A549 (cell line): Measurements from ENCODE around the gene ATP5PB. TPM values are rescaled to one million over a fixed set of nuclear protein-coding genes. Genes with fewer than 3 reads are reported as not detected.

Experiments
- ATAC-seq, 2 experiments: fragments of 200-7000 bp in 1 of 2; fragments of >200 bp in 1 of 2; cut with Nextera tagmentation in 1 of 2; cut with Tn5 transposase in 1 of 2; 3 replicates each; pipeline versions ENCODE4 v1.8.0 to v1.9.1; 2018 to 2020; ENCODE audit warnings: mild to moderate bottlenecking in 1 of 2, moderate library complexity in 1 of 2
- CTCF ChIA-PET: fragments of 300-600 bp; sonication (Branson Sonifier 250); formaldehyde crosslinking; extraction: SDS; loops from one replicate; lab custom pipeline; 2021; ENCODE audit warnings: antibody characterized with exemption, inconsistent platforms; lab: Yijun Ruan, JAX
- POLR2A ChIA-PET: fragments of 350-600 bp; formaldehyde crosslinking; extraction: SDS; loops from one replicate; lab custom pipeline; 2021; ENCODE audit warnings: antibody characterized with exemption, inconsistent platforms; lab: Yijun Ruan, JAX
- DNase-seq, 2 experiments: peaks; one replicate each; pipeline versions ENCODE4 v3.0.0 to v3.0.0-alpha.2; 2011 to 2016; ENCODE audit warnings: low read depth in 1 of 2, low spot score in 1 of 2
- FAIRE-seq: peaks from 2 replicates; lab custom pipeline; 2011; peaks lifted over from hg19 to GRCh38; lab: Jason Lieb, UNC
- H3K27ac ChIP-seq, 2 experiments: fragments of >200 bp; sonication (Bioruptor Twin); formaldehyde crosslinking; 3 replicates each; pipeline ENCODE4 v1.5.1; 2016 to 2017
- H3K4me1 ChIP-seq: fragments of >200 bp; sonication (Bioruptor Twin); formaldehyde crosslinking; 3 replicates; pipeline ENCODE4 v1.6.1; 2016
- H3K4me2 ChIP-seq: fragments of >200 bp; sonication (Bioruptor Twin); formaldehyde crosslinking; 3 replicates; pipeline ENCODE4 v1.6.1; 2016
- H3K4me3 ChIP-seq: fragments of >200 bp; sonication (Bioruptor Twin); formaldehyde crosslinking; 3 replicates; pipeline ENCODE4 v1.5.1; 2016
- H3K9me3 ChIP-seq: fragments of >200 bp; sonication (Bioruptor Twin); formaldehyde crosslinking; 3 replicates; pipeline ENCODE4 v1.6.1; 2016
- BHLHE40 ChIP-seq: IDR thresholded peaks from 2 replicates; pipeline ENCODE4 v1.6.1; 2012; ENCODE audit warnings: low read depth, low read length, inconsistent platforms
- CBX2 ChIP-seq: fragments of 200-600 bp; sonication (generic); IDR thresholded peaks from 2 replicates; pipeline ENCODE4 v1.6.1; 2016; ENCODE audit warnings: low read depth, mild to moderate bottlenecking, borderline replicate concordance
- CHD2 ChIP-seq: fragments of 150-350 bp; IDR thresholded peaks from 2 replicates; pipeline ENCODE4 v1.6.1; 2014; ENCODE audit warnings: low read length; ENCODE audit not compliant: partially characterized antibody
- CHD4 ChIP-seq: fragments of 200-600 bp; sonication (generic); IDR thresholded peaks from 2 replicates; pipeline ENCODE4 v1.6.1; 2016; ENCODE audit warnings: antibody characterized with exemption, mild to moderate bottlenecking, borderline replicate concordance
- EP300 ChIP-seq, 2 experiments: fragments of >200 bp; sonication (Bioruptor Twin); formaldehyde crosslinking; IDR thresholded peaks; 2 replicates in 1 of 2; 3 replicates in 1 of 2; pipeline ENCODE4 v1.6.1; 2016 to 2017
- FOSL2 ChIP-seq, 2 experiments: fragments of 450-650 bp in 1 of 2; fragments of >200 bp in 1 of 2; sonication (Bioruptor Twin) in 1 of 2; formaldehyde crosslinking; IDR thresholded peaks; 2 replicates each; pipeline versions ENCODE4 v1.5.0 to v1.6.1; 2016 to 2020; ENCODE audit warnings: mild to moderate bottlenecking in 1 of 2, moderate library complexity in 1 of 2
- GATA3 ChIP-seq: IDR thresholded peaks from 2 replicates; pipeline ENCODE4 v1.6.1; 2012; ENCODE audit warnings: borderline replicate concordance
- HOXB13 ChIP-seq: fragments of 250-450 bp; sonication (Bioruptor Pico); IDR thresholded peaks from 2 replicates; pipeline ENCODE4 v1.5.0; 2020; ENCODE audit warnings: low read depth, mild to moderate bottlenecking, moderate library complexity
- JUNB ChIP-seq: fragments of >200 bp; sonication (Bioruptor Twin); formaldehyde crosslinking; IDR thresholded peaks from 2 replicates; pipeline ENCODE4 v1.6.1; 2016
- MAFK ChIP-seq: fragments of 450-650 bp; IDR thresholded peaks from 2 replicates; pipeline ENCODE4 v1.6.1; 2014; ENCODE audit not compliant: partially characterized antibody
- MYC ChIP-seq: IDR thresholded peaks from 2 replicates; pipeline ENCODE4 v1.6.1; 2012; ENCODE audit warnings: mild to moderate bottlenecking, inconsistent platforms, low read length, improper control_type of control experiment, borderline replicate concordance
- NR3C1 ChIP-seq: fragments of >200 bp; sonication (Bioruptor Twin); formaldehyde crosslinking; IDR thresholded peaks from 3 replicates; pipeline ENCODE4 v1.6.1; 2017
- POLR2A ChIP-seq: IDR thresholded peaks from 2 replicates; pipeline ENCODE4 v1.6.1; 2012; ENCODE audit warnings: mild to moderate bottlenecking, low read length
- POLR2AphosphoS2 ChIP-seq: conservative IDR thresholded peaks from 2 replicates; pipeline ENCODE4 v1.6.1; 2012; ENCODE audit warnings: low read length, improper control_type of control experiment, inconsistent platforms
- RCOR1 ChIP-seq: fragments of 150-350 bp; IDR thresholded peaks from 2 replicates; pipeline ENCODE4 v1.6.1; 2014; ENCODE audit warnings: antibody characterized with exemption, low read length, low read depth
- RFX5 ChIP-seq: fragments of 450-650 bp; IDR thresholded peaks from 2 replicates; pipeline ENCODE4 v1.7.1; 2014; ENCODE audit warnings: antibody characterized with exemption, mild to moderate bottlenecking, moderate library complexity
- SREBF2 ChIP-seq: fragments of 450-650 bp; IDR thresholded peaks from 2 replicates; pipeline ENCODE4 v1.6.1; 2014; ENCODE audit warnings: mild to moderate bottlenecking, moderate library complexity
- whole genome bisulfite sequencing: methylation state at CpG from one replicate; pipeline ENCODE4 v1.1.6; 2017; ENCODE audit errors: missing lambda C conversion rate; 5-methylcytosine and 5-hydroxymethylcytosine counted together
- polyA plus RNA-seq, 4 experiments: library from polyadenylated mRNA; depleted of rRNA in 3 of 4; stranded (reverse); fragments of >200 nt; fragmentation: RNase III in 1 of 4; extraction: RNeasy Plus Mini Kit Qiagen cat#74134 plus additional on column Dnase treatment in 1 of 4; gene quantifications; 2 replicates in 3 of 4; 3 replicates in 1 of 4; pipeline ENCODE4 v1.2.3, GENCODE V29; 2011 to 2017
- TF ChIP-seq, protein P1 (sequence below): IDR thresholded peaks from 2 replicates; pipeline ENCODE4 v1.6.1; 2012
- TF ChIP-seq, protein P2 (sequence below): fragments of 200-600 bp; sonication (generic); IDR thresholded peaks from 2 replicates; pipeline ENCODE4 v1.6.1; 2016; ENCODE audit warnings: antibody characterized with exemption, mild to moderate bottlenecking, moderate library complexity
- TF ChIP-seq, protein P3 (sequence below): fragments of 250-450 bp; sonication (Bioruptor Pico); IDR thresholded peaks from 2 replicates; pipeline ENCODE4 v1.5.0; 2020; ENCODE audit warnings: low read depth, mild to moderate bottlenecking, moderate library complexity
- TF ChIP-seq, protein P4 (sequence below): fragments of >200 bp; sonication (Bioruptor Twin); formaldehyde crosslinking; IDR thresholded peaks from 3 replicates; pipeline ENCODE4 v1.6.1; 2016
- TF ChIP-seq, protein P5 (sequence below): IDR thresholded peaks from 2 replicates; pipeline ENCODE4 v1.6.1; 2012

Gene ATP5PB
- polyA plus RNA-seq, 2 of the 4 experiments (the other 2 are of a cell fraction): 275 to 300 TPM

DNA sequence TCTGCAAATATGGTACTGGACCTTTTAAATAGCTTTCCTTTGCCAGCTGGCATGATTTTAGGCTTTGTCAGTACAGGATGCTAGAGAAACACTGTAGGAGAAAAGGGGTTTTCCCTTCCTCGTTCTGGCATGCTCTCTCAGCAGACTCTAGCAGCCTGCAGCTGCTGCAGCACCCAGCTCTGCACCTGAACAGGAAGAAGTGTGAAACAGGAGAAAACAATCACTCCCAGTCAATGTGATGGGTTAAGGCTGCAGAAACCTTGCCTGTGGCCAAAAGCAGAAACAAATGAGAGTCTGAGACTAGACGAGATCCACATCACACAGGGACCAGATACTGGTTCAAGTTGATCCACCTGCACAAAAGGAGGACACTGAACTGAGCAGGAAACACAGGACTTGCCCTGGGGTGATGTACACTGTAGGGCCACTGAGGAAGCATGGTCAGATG is 42.9 kb upstream of the ATP5PB start:
- Histone ChIP-seq H3K4me1 (no peaks in the 10 kb centered on the region), H3K27ac (no peak overlapping the region), H3K4me2 (no peak overlapping the region), H3K9me3 (no peaks in the 10 kb centered on the region), H3K4me3 (no peak overlapping the region)
- ChIA-PET CTCF (no interaction called here), POLR2A (no interaction called here)
- no peak for ATAC-seq
- no peak for TF ChIP-seq CBX2
- TF ChIP-seq RCOR1: no peak
- no peak for TF ChIP-seq MAFK
- TF ChIP-seq CHD4: no peak
- FAIRE-seq: no peak
- no peak for DNase-seq
- 8% methylated on average over 2 of the region's 2 CpGs for WGBS

DNA sequence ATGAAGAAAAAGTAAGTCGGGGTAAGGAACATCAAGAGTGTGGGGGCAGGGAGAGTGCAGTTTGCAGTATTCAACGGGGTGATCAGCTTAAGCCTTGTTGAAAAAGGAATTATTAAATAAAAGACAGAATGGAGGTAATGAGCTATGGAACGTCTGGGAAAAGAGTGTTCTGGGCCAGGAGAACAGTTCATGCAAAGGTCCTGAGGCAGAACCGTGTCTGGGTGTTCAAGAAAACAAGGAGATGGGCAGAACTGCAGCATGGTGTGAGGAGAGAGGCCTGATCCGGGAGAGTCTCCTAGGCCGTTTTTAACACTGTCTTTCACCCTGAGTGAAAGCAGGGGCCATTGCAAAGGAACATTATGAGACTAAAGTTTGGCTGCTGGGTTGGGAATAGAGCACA is 42.0 kb upstream of the ATP5PB start:
- no peak for FAIRE-seq
- H3K27ac ChIP-seq: no peak overlapping the region
- WGBS: 16% methylated on average over 6 of the region's 6 CpGs
- no peaks in the 10 kb centered on the region for H3K4me1 ChIP-seq
- H3K4me3 ChIP-seq: no peak overlapping the region
- H3K9me3 ChIP-seq: no peaks in the 10 kb centered on the region
- no peak for TF ChIP-seq NR3C1
- TF ChIP-seq, protein P1, sequence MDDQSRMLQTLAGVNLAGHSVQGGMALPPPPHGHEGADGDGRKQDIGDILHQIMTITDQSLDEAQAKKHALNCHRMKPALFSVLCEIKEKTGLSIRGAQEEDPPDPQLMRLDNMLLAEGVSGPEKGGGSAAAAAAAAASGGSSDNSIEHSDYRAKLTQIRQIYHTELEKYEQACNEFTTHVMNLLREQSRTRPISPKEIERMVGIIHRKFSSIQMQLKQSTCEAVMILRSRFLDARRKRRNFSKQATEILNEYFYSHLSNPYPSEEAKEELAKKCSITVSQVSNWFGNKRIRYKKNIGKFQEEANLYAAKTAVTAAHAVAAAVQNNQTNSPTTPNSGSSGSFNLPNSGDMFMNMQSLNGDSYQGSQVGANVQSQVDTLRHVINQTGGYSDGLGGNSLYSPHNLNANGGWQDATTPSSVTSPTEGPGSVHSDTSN: no peak
- TF ChIP-seq, all 56 proteins: peak for 0
- DNase-seq (no peak), ATAC-seq (no peak)
- CTCF ChIA-PET: no interaction called here
- POLR2A ChIA-PET: no interaction called here
- H3K4me2 ChIP-seq: no peak overlapping the region

DNA sequence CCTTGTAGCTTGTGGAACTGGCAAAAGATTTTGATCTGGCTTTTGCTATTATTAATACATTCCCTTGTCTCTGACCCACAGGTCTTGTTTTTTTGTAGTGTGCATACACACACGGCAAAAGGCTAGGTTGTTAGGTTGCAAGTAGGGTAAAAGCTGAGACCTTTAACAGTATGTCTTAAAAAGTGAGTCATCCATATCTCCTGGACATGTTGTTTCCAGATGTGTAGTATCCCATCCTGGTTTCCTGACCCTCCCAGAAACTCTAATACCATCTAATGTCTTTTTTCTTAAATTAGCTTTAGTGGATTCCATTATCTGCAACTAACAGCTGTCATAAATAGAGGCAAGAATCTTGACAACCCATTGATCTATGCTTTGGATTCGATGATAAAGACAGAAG is 36.4 kb upstream of the ATP5PB start:
- no peak overlapping the region for H3K4me3 ChIP-seq
- no peak for FAIRE-seq
- WGBS: 16% methylated on average over 2 of the region's 2 CpGs
- H3K4me2 ChIP-seq: no peak overlapping the region
- H3K4me1 ChIP-seq: peaks cover 5% of the 10 kb centered on the region; the same call in 1 of the 3 replicates
- no peak for ATAC-seq
- POLR2A ChIA-PET: no interaction called here
- no peaks in the 10 kb centered on the region for H3K9me3 ChIP-seq
- CTCF ChIA-PET: interaction anchor here (1.0 to 2.5 kb wide), 3 partner anchors 12 to 190 kb away, joined by 3 to 7 read pairs (median 7); no protein-coding TSS in a partner anchor
- no peak for DNase-seq
- no peak overlapping the region for H3K27ac ChIP-seq
- TF ChIP-seq BHLHE40 (no peak), POLR2A (no peak), FOSL2 (IDR thresholded peaks at IDR 0.05) (no peak), FOSL2 (CRISPR knock-in tag; IDR thresholded peaks at IDR 0.05) (no peak), CHD2 (no peak), POLR2AphosphoS2 (no peak), SREBF2 (no peak), RFX5 (no peak), GATA3 (no peak), EP300 (IDR thresholded peaks at IDR 0.05) (no peak), JUNB (no peak), MYC (no peak), HOXB13 (CRISPR knock-in tag) (no peak)
- TF ChIP-seq, protein P2, sequence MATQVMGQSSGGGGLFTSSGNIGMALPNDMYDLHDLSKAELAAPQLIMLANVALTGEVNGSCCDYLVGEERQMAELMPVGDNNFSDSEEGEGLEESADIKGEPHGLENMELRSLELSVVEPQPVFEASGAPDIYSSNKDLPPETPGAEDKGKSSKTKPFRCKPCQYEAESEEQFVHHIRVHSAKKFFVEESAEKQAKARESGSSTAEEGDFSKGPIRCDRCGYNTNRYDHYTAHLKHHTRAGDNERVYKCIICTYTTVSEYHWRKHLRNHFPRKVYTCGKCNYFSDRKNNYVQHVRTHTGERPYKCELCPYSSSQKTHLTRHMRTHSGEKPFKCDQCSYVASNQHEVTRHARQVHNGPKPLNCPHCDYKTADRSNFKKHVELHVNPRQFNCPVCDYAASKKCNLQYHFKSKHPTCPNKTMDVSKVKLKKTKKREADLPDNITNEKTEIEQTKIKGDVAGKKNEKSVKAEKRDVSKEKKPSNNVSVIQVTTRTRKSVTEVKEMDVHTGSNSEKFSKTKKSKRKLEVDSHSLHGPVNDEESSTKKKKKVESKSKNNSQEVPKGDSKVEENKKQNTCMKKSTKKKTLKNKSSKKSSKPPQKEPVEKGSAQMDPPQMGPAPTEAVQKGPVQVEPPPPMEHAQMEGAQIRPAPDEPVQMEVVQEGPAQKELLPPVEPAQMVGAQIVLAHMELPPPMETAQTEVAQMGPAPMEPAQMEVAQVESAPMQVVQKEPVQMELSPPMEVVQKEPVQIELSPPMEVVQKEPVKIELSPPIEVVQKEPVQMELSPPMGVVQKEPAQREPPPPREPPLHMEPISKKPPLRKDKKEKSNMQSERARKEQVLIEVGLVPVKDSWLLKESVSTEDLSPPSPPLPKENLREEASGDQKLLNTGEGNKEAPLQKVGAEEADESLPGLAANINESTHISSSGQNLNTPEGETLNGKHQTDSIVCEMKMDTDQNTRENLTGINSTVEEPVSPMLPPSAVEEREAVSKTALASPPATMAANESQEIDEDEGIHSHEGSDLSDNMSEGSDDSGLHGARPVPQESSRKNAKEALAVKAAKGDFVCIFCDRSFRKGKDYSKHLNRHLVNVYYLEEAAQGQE: no peak
- TF ChIP-seq, protein P3, sequence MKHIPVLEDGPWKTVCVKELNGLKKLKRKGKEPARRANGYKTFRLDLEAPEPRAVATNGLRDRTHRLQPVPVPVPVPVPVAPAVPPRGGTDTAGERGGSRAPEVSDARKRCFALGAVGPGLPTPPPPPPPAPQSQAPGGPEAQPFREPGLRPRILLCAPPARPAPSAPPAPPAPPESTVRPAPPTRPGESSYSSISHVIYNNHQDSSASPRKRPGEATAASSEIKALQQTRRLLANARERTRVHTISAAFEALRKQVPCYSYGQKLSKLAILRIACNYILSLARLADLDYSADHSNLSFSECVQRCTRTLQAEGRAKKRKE: no peak
- TF ChIP-seq, protein P4, sequence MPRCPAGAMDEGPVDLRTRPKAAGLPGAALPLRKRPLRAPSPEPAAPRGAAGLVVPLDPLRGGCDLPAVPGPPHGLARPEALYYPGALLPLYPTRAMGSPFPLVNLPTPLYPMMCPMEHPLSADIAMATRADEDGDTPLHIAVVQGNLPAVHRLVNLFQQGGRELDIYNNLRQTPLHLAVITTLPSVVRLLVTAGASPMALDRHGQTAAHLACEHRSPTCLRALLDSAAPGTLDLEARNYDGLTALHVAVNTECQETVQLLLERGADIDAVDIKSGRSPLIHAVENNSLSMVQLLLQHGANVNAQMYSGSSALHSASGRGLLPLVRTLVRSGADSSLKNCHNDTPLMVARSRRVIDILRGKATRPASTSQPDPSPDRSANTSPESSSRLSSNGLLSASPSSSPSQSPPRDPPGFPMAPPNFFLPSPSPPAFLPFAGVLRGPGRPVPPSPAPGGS: no peak
- TF ChIP-seq, protein P5, sequence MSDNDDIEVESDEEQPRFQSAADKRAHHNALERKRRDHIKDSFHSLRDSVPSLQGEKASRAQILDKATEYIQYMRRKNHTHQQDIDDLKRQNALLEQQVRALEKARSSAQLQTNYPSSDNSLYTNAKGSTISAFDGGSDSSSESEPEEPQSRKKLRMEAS: no peak
